ENCODE measurements around the gene PTDSS2. TPM values are rescaled to one million over a fixed set of nuclear protein-coding genes. Genes with fewer than 3 reads are reported as not detected.
"Not testable (repeated sequence)": the region's sequence is repeated elsewhere in the genome, so short reads cannot be mapped to it uniquely, and the experiment has no call there.

The PTDSS2 gene
- total and polyA plus RNA-seq, 10 of the 15 experiments (the other 5 are each of a cell fraction or from before 2014, with no cell fraction given) = 0.39 to 21.1 (median 10.8) TPM

- no peak for DNase-seq (ENCODE audit: low read depth, low spot score)
- no peak overlapping the region for H3K4me3 ChIP-seq
- ChIA-PET RAD21 (ENCODE audit: unreplicated experiment) (no interaction called here), CTCF (no interaction called here), POLR2A (interaction anchor here (0.5 kb wide), 1 partner anchor 180 kb away, joined by 3 read pairs; no protein-coding TSS in a partner anchor), SMC1A (ENCODE audit: uncharacterized antibody, unreplicated experiment) (no interaction called here)
- intact Hi-C loops (cut with micrococcal nuclease; ENCODE audit: unreplicated experiment) = no loop called here
- H3K4me2 ChIP-seq (ENCODE audit: control insufficient read depth, insufficient read depth) = no peak overlapping the region
- H3K4me1 ChIP-seq (ENCODE audit: control insufficient read depth, insufficient read depth, low read length) = peaks cover 6% of the 10 kb centered on the region; the same call in 1 of the 2 replicates
- H3K27me3 ChIP-seq (replicated peaks in 1 of 2; ENCODE audit: control insufficient read depth in 2 of 2, insufficient read depth in 2 of 2, low read length in 1 of 2) = no peaks in the 10 kb centered on the region
- H4K20me1 ChIP-seq (ENCODE audit: control insufficient read depth, insufficient read depth) = no peaks in the 10 kb centered on the region
- TF ChIP-seq SUPT20H (IDR thresholded peaks at IDR 0.05; ENCODE audit: borderline replicate concordance, control insufficient read depth, low read depth, low read length) = no peak
- TF ChIP-seq CEBPB (IDR thresholded peaks at IDR 0.05; ENCODE audit: borderline replicate concordance in 1 of 2, low read depth in 2 of 2, low read length in 2 of 2) = no peak
- no peak for TF ChIP-seq RB1 (IDR thresholded peaks at IDR 0.05; ENCODE audit: borderline replicate concordance)
- TF ChIP-seq ZBED1 (IDR thresholded peaks at IDR 0.05; ENCODE audit: borderline replicate concordance) = no peak
- no peak for TF ChIP-seq NFIC (IDR thresholded peaks at IDR 0.05; ENCODE audit: low read depth, low read length)
- no peak for TF ChIP-seq PML (IDR thresholded peaks at IDR 0.05; ENCODE audit: low read length)
- no peak for TF ChIP-seq NKRF (conservative IDR thresholded peaks at IDR 0.05)
- TF ChIP-seq POLR2AphosphoS5 (IDR thresholded peaks at IDR 0.05; ENCODE audit: low read length) = no peak
- no peak for TF ChIP-seq IRF4 (IDR thresholded peaks at IDR 0.05; ENCODE audit: low read depth, low read length)
- H3K79me2 ChIP-seq (ENCODE audit: control insufficient read depth, insufficient read depth, low read length) = no peaks in the 10 kb centered on the region
- no peak overlapping the region for H2AFZ ChIP-seq (ENCODE audit: control insufficient read depth, low read depth, low read length)
- BruUV-seq (replicated peaks) = no TSS peak
- WGBS (ENCODE audit: insufficient coverage, insufficient replicate concordance, low lambda C conversion rate, missing lambda C conversion rate) = 49% methylated on average over 18 of the region's 18 CpGs
- ATAC-seq = no peak
- FAIRE-seq = no peak
- H3K9ac ChIP-seq (ENCODE audit: control insufficient read depth, insufficient read depth, low read length) = no peak overlapping the region
- H3K27ac ChIP-seq (ENCODE audit: control insufficient read depth, insufficient read depth) = no peak overlapping the region
- H3K9me3 ChIP-seq (replicated peaks; ENCODE audit: control insufficient read depth, insufficient read depth, low read length) = no peaks in the 10 kb centered on the region
- in situ Hi-C loops (cut with MboI) = no loop called here
- H3K36me3 ChIP-seq (ENCODE audit: control insufficient read depth in 2 of 2, insufficient read depth in 2 of 2, low read length in 1 of 2) = no peaks in the 10 kb centered on the region
Measured at GRCh38 chr11:409600-410483, 40.2 kb upstream of the PTDSS2 start.

GRCh38 chr11:410711-411110, 39.4 kb upstream of the PTDSS2 start:
- SMC1A ChIA-PET (ENCODE audit: uncharacterized antibody, unreplicated experiment) = not testable (repeated sequence)
- POLR2A ChIA-PET = interaction anchor here (0.6 kb wide), 1 partner anchor 148 kb away, joined by 5 read pairs; no protein-coding TSS in a partner anchor

More at GRCh38 chr11:410711-411110, 39.4 kb upstream of the PTDSS2 start:
- H3K4me2 ChIP-seq (ENCODE audit: control insufficient read depth, insufficient read depth); in situ Hi-C loops (cut with MboI); FAIRE-seq; H3K9me3 ChIP-seq (replicated peaks; ENCODE audit: control insufficient read depth, insufficient read depth, low read length); H4K20me1 ChIP-seq (ENCODE audit: control insufficient read depth, insufficient read depth); H3K9ac ChIP-seq (ENCODE audit: control insufficient read depth, insufficient read depth, low read length); intact Hi-C loops (cut with micrococcal nuclease; ENCODE audit: unreplicated experiment); H2AFZ ChIP-seq (ENCODE audit: control insufficient read depth, low read depth, low read length); H3K27ac ChIP-seq (ENCODE audit: control insufficient read depth, insufficient read depth); ATAC-seq; H3K36me3 ChIP-seq (ENCODE audit: control insufficient read depth in 2 of 2, insufficient read depth in 2 of 2, low read length in 1 of 2); DNase-seq (ENCODE audit: low read depth, low spot score); H3K27me3 ChIP-seq (replicated peaks in 1 of 2; ENCODE audit: control insufficient read depth in 2 of 2, insufficient read depth in 2 of 2, low read length in 1 of 2); H3K4me3 ChIP-seq; CTCF ChIA-PET; RAD21 ChIA-PET (ENCODE audit: unreplicated experiment); H3K79me2 ChIP-seq (ENCODE audit: control insufficient read depth, insufficient read depth, low read length); BruUV-seq (replicated peaks): not testable (repeated sequence)
- peaks cover 12% of the 10 kb centered on the region for H3K4me1 ChIP-seq (ENCODE audit: control insufficient read depth, insufficient read depth, low read length)
- WGBS (ENCODE audit: insufficient coverage, insufficient replicate concordance, low lambda C conversion rate, missing lambda C conversion rate) = 78% methylated on average over 8 of the region's 13 CpGs

Measured in GM12878 (cell line).